Germinal center (tissue), 1 donor: ENCODE results near the gene TNK2.
"Not testable (repeated sequence)": the region's sequence is repeated elsewhere in the genome, so short reads cannot be mapped to it uniquely, and the experiment has no call there.

Experiments used
- DNase-seq: peaks from one replicate; pipeline ENCODE4 v3.0.0; 2012; ENCODE audit warnings: mixed read lengths, low spot score

Gene TNK2

GRCh38 chr3:195907934-195908693 is at the start of gene TNK2:
Gene TNK2, minus strand, starts transcription at chr3:195908551. Its CDS starts 19,963 bp downstream, at chr3:195888588.
- DNase-seq: peak; percentile 47

- DNase-seq: no peak
Observed at GRCh38 chr3:195956577-195956976, 48.2 kb upstream of the TNK2 start.

GRCh38 chr3:195955416-195955841 is 47.1 kb upstream of the TNK2 start:
- not testable (repeated sequence) for DNase-seq

- DNase-seq: not testable (repeated sequence)
Observed at GRCh38 chr3:195954752-195955119, 46.4 kb upstream of the TNK2 start.

GRCh38 chr3:195954052-195954751 is 45.9 kb upstream of the TNK2 start:
- DNase-seq: peak; percentile 58

GRCh38 chr3:195952590-195952989 is 44.2 kb upstream of the TNK2 start:
- not testable (repeated sequence) for DNase-seq

- DNase-seq: not testable (repeated sequence)
Observed at GRCh38 chr3:195951443-195952177, 43.3 kb upstream of the TNK2 start.

- DNase-seq: not testable (repeated sequence)
Observed at GRCh38 chr3:195950731-195951130, 42.4 kb upstream of the TNK2 start.

GRCh38 chr3:195950164-195950563 is 41.8 kb upstream of the TNK2 start:
- DNase-seq: not testable (repeated sequence)

- DNase-seq: not testable (repeated sequence)
Observed at GRCh38 chr3:195946910-195947699, 38.8 kb upstream of the TNK2 start.

GRCh38 chr3:195941265-195941815 is 33.0 kb upstream of the TNK2 start:
- DNase-seq: not testable (repeated sequence)

- DNase-seq: not testable (repeated sequence)
Observed at GRCh38 chr3:195940806-195941205, 32.5 kb upstream of the TNK2 start.

- not testable (repeated sequence) for DNase-seq
Observed at GRCh38 chr3:195939526-195940470, 31.4 kb upstream of the TNK2 start.

- DNase-seq: not testable (repeated sequence)
Observed at GRCh38 chr3:195933044-195933430, 24.7 kb upstream of the TNK2 start.

GRCh38 chr3:195932418-195933043 is 24.2 kb upstream of the TNK2 start:
- DNase-seq: no peak

GRCh38 chr3:195931582-195932273 is 23.4 kb upstream of the TNK2 start:
- DNase-seq: no peak

GRCh38 chr3:195929452-195929851 is 21.1 kb upstream of the TNK2 start:
- no peak for DNase-seq

GRCh38 chr3:195921334-195921791 is 13.0 kb upstream of the TNK2 start:
- DNase-seq: no peak

- DNase-seq: no peak
Observed at GRCh38 chr3:195918176-195918575, 9.8 kb upstream of the TNK2 start.
